Endothelial cell (in vitro differentiated cells): Measurements from ENCODE around the gene ROR2. TPM values are rescaled to one million over a fixed set of nuclear protein-coding genes. Genes with fewer than 3 reads are reported as not detected.

Experiments
- DNase-seq: peaks from one replicate; pipeline ENCODE4 v3.0.0; 2021; ENCODE audit warnings: low spot score
- H3K27ac Mint-ChIP-seq: one replicate; pipeline ENCODE4 v1.8.0; 2021; ENCODE audit warnings: mixed read lengths, inconsistent platforms; ENCODE audit not compliant: unreplicated experiment
- H3K27me3 Mint-ChIP-seq: one replicate; pipeline ENCODE4 v1.8.0; 2021; ENCODE audit warnings: mild to moderate bottlenecking, moderate library complexity, mixed read lengths, inconsistent platforms; ENCODE audit not compliant: unreplicated experiment
- H3K36me3 Mint-ChIP-seq: one replicate; pipeline ENCODE4 v1.8.0; 2021; ENCODE audit warnings: mild to moderate bottlenecking, low read depth, mixed read lengths, inconsistent platforms; ENCODE audit not compliant: unreplicated experiment
- H3K4me1 Mint-ChIP-seq: one replicate; pipeline ENCODE4 v1.8.0; 2021; ENCODE audit warnings: mild to moderate bottlenecking, mixed read lengths, inconsistent platforms; ENCODE audit not compliant: unreplicated experiment
- H3K4me3 Mint-ChIP-seq: one replicate; pipeline ENCODE4 v1.8.0; 2021; ENCODE audit warnings: mild to moderate bottlenecking, mixed read lengths, inconsistent platforms; ENCODE audit not compliant: unreplicated experiment
- H3K9me3 Mint-ChIP-seq: one replicate; pipeline ENCODE4 v1.8.0; 2021; ENCODE audit warnings: mixed read lengths, inconsistent platforms; ENCODE audit not compliant: unreplicated experiment
- CTCF ChIP-seq: fragments of 200-600 bp; sonication (generic); IDR thresholded peaks from one replicate; pipeline ENCODE4 v1.5.0; 2021; ENCODE audit warnings: antibody characterized with exemption; ENCODE audit not compliant: unreplicated experiment
- total RNA-seq: library from RNA; stranded (reverse); fragmentation: NEBNext Ultra II Directional; extraction: Animal tissue kit (Norgen Biotek cat#: 25700); gene quantifications from one replicate; pipeline ENCODE4 v1.2.1, GENCODE V29; 2021; ENCODE audit not compliant: unreplicated experiment

Gene ROR2
- total RNA-seq, 1 donor from 2014 or later, result 3.5 TPM

GRCh38 chr9:91805031-91805430 lies 145.0 kb downstream of the ROR2 start:
- H3K27ac Mint-ChIP-seq, result no peak overlapping the region
- no peaks in the 10 kb centered on the region for H3K9me3 Mint-ChIP-seq
- no peak overlapping the region for H3K4me3 Mint-ChIP-seq
- peaks cover 3% of the 10 kb centered on the region for H3K27me3 Mint-ChIP-seq
- H3K4me1 Mint-ChIP-seq, result no peaks in the 10 kb centered on the region
- TF ChIP-seq CTCF, result no peak
- H3K36me3 Mint-ChIP-seq, result no peaks in the 10 kb centered on the region
- no peak for DNase-seq

GRCh38 chr9:91803970-91804752 lies 145.9 kb downstream of the ROR2 start:
- peaks cover under 1% of the 10 kb centered on the region for H3K27me3 Mint-ChIP-seq
- DNase-seq, result no peak
- H3K4me1 Mint-ChIP-seq, result no peaks in the 10 kb centered on the region
- H3K36me3 Mint-ChIP-seq, result no peaks in the 10 kb centered on the region
- H3K9me3 Mint-ChIP-seq, result no peaks in the 10 kb centered on the region
- no peak overlapping the region for H3K27ac Mint-ChIP-seq
- no peak for TF ChIP-seq CTCF
- H3K4me3 Mint-ChIP-seq, result no peak overlapping the region

- TF ChIP-seq CTCF, result no peak
- Mint-ChIP-seq H3K27me3 (no peaks in the 10 kb centered on the region), H3K9me3 (no peaks in the 10 kb centered on the region), H3K27ac (no peak overlapping the region), H3K36me3 (no peaks in the 10 kb centered on the region), H3K4me1 (peaks cover 4% of the 10 kb centered on the region), H3K4me3 (no peak overlapping the region)
- DNase-seq, result no peak
Observed at GRCh38 chr9:91803151-91803940, 146.7 kb downstream of the ROR2 start.

GRCh38 chr9:91802391-91802790 lies 147.6 kb downstream of the ROR2 start:
- H3K4me3 Mint-ChIP-seq, result no peak overlapping the region
- H3K36me3 Mint-ChIP-seq, result no peaks in the 10 kb centered on the region
- no peak for TF ChIP-seq CTCF
- peaks cover 4% of the 10 kb centered on the region for H3K4me1 Mint-ChIP-seq
- H3K27ac Mint-ChIP-seq, result no peak overlapping the region
- H3K9me3 Mint-ChIP-seq, result no peaks in the 10 kb centered on the region
- H3K27me3 Mint-ChIP-seq, result no peaks in the 10 kb centered on the region
- DNase-seq, result no peak
